NB4 (cell line): ENCODE measurements around the gene CD3D.

ENCODE experiments used
- MYC ChIP-seq: IDR thresholded peaks from 2 replicates; pipeline ENCODE4 v1.6.1; 2011; ENCODE audit warnings: low read depth, low read length
- POLR2A ChIP-seq: IDR thresholded peaks from 2 replicates; pipeline ENCODE4 v1.6.1; 2011; ENCODE audit warnings: mild to moderate bottlenecking; ENCODE audit not compliant: insufficient read length; ENCODE audit errors: extremely low read depth
- TF ChIP-seq, protein P1 (sequence below): IDR thresholded peaks from one replicate; pipeline ENCODE4 v1.5.1; 2012; ENCODE audit warnings: low read depth, low read length
- TF ChIP-seq, protein P2 (sequence below): IDR thresholded peaks from 2 replicates; pipeline ENCODE4 v1.6.1; 2011; ENCODE audit warnings: low read depth, low read length

DNA sequence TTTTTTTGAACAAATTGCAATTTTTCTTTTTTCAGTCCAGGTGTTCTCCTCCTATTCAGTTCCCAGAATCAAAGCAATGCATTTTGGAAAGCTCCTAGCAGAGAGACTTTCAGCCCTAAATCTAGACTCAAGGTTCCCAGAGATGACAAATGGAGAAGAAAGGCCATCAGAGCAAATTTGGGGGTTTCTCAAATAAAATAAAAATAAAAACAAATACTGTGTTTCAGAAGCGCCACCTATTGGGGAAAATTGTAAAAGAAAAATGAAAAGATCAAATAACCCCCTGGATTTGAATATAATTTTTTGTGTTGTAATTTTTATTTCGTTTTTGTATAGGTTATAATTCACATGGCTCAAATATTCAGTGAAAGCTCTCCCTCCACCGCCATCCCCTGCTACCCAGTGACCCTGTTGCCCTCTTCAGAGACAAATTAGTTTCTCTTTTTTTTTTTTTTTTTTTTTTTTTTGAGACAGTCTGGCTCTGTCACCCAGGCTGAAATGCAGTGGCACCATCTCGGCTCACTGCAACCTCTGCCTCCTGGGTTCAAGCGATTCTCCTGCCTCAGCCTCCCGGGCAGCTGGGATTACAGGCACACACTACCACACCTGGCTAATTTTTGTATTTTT is 10.7 kb upstream of the CD3D start:
- TF ChIP-seq, protein P1, sequence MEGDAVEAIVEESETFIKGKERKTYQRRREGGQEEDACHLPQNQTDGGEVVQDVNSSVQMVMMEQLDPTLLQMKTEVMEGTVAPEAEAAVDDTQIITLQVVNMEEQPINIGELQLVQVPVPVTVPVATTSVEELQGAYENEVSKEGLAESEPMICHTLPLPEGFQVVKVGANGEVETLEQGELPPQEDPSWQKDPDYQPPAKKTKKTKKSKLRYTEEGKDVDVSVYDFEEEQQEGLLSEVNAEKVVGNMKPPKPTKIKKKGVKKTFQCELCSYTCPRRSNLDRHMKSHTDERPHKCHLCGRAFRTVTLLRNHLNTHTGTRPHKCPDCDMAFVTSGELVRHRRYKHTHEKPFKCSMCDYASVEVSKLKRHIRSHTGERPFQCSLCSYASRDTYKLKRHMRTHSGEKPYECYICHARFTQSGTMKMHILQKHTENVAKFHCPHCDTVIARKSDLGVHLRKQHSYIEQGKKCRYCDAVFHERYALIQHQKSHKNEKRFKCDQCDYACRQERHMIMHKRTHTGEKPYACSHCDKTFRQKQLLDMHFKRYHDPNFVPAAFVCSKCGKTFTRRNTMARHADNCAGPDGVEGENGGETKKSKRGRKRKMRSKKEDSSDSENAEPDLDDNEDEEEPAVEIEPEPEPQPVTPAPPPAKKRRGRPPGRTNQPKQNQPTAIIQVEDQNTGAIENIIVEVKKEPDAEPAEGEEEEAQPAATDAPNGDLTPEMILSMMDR, result peak; percentile 28
- TF ChIP-seq, protein P2, sequence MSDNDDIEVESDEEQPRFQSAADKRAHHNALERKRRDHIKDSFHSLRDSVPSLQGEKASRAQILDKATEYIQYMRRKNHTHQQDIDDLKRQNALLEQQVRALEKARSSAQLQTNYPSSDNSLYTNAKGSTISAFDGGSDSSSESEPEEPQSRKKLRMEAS, result no peak
- TF ChIP-seq POLR2A (no peak), MYC (no peak)
